NCI-H128 (cell line): ENCODE measurements around the gene PPID.
A peak's percentile ranks its signal among the peaks of the same experiment; 100 is the strongest.
"Not testable (repeated sequence)": the region's sequence is repeated elsewhere in the genome, so short reads cannot be mapped to it uniquely, and the experiment has no call there.

Experiments used
- DNase-seq: peaks from one replicate; lab custom pipeline; 2025; ENCODE audit not compliant: unreplicated experiment; lab: John Stamatoyannopoulos, UW

PPID gene

DNA sequence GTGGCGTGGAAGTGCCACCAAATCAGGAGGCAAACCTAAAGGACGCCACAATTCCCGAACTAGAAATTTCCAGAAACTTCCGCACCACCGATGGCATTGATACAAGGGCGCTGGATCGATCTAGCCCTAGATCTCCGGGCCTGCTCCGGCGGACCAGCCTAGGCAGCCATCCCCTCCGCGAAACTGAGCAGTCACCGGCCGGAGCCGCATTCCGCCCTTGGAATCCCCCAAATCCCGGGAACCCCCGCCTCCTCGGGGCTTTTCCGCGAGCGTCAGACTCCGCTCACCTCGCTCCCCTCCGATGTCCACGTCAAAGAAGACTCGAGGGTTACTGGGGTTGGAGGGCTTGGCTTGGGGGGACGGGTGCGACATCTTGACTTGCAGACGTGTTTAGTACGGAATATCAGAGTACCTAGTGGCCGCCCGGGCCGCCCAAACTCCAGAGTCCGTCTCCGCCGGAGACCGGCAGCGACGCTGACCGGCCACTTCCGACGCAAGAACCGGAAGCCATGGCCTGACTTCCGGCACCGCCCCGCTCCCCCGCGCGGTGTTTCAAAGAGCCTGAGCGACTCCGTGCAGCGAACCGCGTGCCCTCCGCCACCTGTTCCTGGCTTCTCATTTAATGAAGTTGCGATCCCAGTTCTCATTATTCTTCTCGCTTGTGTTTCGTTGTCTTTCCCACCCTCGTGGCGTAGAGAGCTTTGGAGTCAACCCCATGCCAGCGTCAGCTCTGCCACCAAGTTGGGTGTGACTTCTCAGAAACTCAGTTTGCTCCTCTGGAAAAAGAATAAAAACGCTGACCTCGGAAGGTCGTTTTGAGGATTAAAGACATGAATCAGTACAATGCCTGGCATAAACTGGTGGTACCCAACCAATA, at the start of gene PPID:
PPID (minus strand) TSS at position 480 of the 877 bp plus-strand sequence; CDS start at position 372, 108 bp downstream.
- DNase-seq, result peak; percentile 20

- no peak for DNase-seq
Observed at GRCh38 chr4:158771776-158772175, 48.6 kb upstream of the PPID start.

DNA sequence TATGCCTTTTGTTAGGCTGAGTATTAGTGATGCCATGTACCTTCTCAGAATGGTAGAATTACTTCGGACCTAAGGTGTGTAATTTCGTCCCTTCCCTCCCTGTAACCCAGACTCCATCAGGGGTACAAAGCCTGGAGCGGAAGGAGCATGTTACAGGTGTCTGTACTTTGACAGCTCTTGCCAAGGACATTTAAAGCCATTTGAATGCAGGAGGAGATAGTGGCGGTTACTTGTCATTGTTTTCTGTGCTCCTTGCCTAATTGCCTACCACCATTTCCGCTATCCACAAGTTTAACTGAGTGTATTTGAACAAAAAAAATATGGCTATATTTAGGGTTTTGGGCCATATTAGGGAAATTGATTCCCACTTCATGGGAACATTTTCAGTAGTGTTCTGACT, 47.5 kb upstream of the PPID start:
- DNase-seq, result no peak

- DNase-seq, result no peak
Observed at GRCh38 chr4:158769175-158769921, 46.2 kb upstream of the PPID start.

- DNase-seq, result peak; percentile 13
Observed at GRCh38 chr4:158768555-158769174, 45.5 kb upstream of the PPID start, which contains the start of gene FNIP2. FNIP2 (plus strand) TSS chr4:158769026; CDS start chr4:158769213, 187 bp downstream.

DNA sequence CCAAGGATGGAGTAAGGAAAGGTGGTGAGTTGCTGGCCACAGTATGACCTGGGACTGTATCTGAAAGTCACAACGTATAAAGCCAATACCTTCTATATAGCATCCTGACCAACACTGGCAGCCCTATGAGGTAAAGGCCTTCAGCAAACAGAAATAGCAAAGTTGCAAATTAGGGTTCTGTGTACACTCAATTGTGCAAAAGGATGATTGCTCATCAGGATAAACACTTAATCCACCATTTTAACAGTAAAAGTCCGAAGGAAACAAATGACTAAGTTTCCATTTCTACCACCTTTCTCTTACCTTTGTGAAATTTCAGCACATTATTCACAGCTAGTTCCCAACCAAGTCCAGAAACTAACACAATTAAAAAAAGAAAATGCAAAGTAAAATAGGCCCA, 44.3 kb upstream of the PPID start:
- no peak for DNase-seq

- DNase-seq, result no peak
Observed at GRCh38 chr4:158766434-158767044, 43.3 kb upstream of the PPID start.

DNA sequence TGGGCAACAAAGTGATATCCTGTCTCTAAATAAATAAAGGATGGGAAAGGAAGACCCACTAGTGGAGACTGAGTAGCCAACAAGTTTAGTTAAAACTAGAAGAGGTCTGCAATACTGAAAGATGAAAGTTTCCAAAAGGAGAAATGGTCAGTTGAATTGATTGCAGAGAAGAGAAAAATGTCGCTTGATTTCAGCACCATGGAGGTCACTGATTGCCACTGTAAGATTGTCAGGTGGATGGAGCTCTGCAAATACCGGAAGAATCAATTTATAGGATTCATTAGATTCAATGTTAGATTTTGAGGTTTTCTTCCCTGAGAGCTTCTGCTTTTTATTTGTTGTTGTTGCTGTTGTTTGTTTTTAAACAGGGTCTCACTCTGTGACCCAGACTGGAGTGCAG, 40.3 kb upstream of the PPID start:
- no peak for DNase-seq

GRCh38 chr4:158762553-158762952, 39.4 kb upstream of the PPID start:
- DNase-seq, result no peak

DNA sequence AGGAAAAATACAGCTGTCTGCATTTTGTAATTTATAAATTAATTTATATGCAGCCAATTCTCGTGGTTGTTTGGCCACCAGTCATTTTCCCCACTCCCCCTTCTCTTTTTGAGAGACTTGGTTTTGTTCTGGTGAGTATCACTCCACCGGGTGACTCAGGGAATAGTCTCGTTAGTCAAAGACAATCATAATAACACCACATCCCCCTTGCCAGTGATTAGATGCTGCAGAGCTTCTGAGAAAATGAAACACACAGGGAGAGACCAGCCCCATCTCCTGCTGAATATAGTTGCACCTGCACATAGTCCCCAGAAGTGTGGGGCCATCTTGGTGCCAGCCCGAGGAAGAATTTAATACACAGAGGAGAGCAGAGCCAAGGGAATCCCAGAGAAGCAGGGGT, 37.7 kb upstream of the PPID start:
- no peak for DNase-seq

- DNase-seq, result not testable (repeated sequence)
Observed at GRCh38 chr4:158759539-158759938, 36.3 kb upstream of the PPID start.

- no peak for DNase-seq
Observed at GRCh38 chr4:158758703-158759102, 35.5 kb upstream of the PPID start.

- no peak for DNase-seq
Observed at GRCh38 chr4:158758142-158758541, 34.9 kb upstream of the PPID start.

GRCh38 chr4:158756588-158756987, 33.4 kb upstream of the PPID start:
- no peak for DNase-seq

DNA sequence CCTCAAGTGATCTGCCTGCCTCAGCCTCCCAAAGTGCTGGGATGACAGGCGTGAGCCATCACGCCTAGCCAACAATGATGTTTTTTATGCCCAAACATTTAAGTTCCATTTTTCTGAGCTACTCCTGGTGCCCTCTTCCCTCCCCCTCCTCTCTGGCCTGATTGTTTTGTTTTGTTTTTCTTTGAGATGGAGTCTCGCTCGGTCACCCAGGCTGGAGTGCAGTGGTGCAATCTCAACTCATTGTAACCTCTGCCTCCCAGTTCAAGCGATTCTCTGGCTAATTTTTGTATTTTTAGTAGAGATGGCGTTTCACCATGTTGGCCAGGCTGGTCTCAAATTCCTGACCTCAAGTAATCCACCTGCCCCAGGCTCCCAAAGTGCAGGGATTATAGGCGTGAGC, 32.6 kb upstream of the PPID start:
- not testable (repeated sequence) for DNase-seq

- DNase-seq, result no peak
Observed at GRCh38 chr4:158754385-158755180, 31.4 kb upstream of the PPID start.

GRCh38 chr4:158750379-158750778, 27.2 kb upstream of the PPID start:
- DNase-seq, result no peak

GRCh38 chr4:158746537-158746936, 23.3 kb upstream of the PPID start:
- DNase-seq, result not testable (repeated sequence)

GRCh38 chr4:158741326-158742021, 18.3 kb upstream of the PPID start:
- no peak for DNase-seq

GRCh38 chr4:158739600-158739999, 16.4 kb upstream of the PPID start:
- no peak for DNase-seq
